H9 (cell line): ENCODE results near the gene UTP25. TPM values are rescaled to one million over a fixed set of nuclear protein-coding genes. Genes with fewer than 3 reads are reported as not detected.

Source experiments
- DNase-seq: peaks from one replicate; pipeline ENCODE4 v3.0.0-alpha.2; 2017
- H2AFZ ChIP-seq: one replicate; pipeline ENCODE4 v1.6.1; 2013; ENCODE audit warnings: mild to moderate bottlenecking, low read length, control low read depth, moderate library complexity
- H2AK5ac ChIP-seq: 2 replicates; pipeline ENCODE4 v1.6.1; 2013; ENCODE audit warnings: low read length, control low read depth, mixed read lengths; ENCODE audit not compliant: insufficient read length
- H2BK120ac ChIP-seq: one replicate; pipeline ENCODE4 v1.6.1; 2013; ENCODE audit warnings: low read depth, mild to moderate bottlenecking, low read length, control low read depth, inconsistent platforms; ENCODE audit not compliant: poor library complexity, severe bottlenecking
- H2BK12ac ChIP-seq: 2 replicates; pipeline ENCODE4 v1.6.1; 2013; ENCODE audit warnings: low read length, control low read depth, mixed read lengths, low read depth; ENCODE audit not compliant: insufficient read length
- H2BK15ac ChIP-seq: 2 replicates; pipeline ENCODE4 v1.6.1; 2013; ENCODE audit warnings: low read depth, low read length, control low read depth
- H2BK20ac ChIP-seq: one replicate; pipeline ENCODE4 v1.6.1; 2013; ENCODE audit warnings: low read depth, mild to moderate bottlenecking, low read length, control low read depth, inconsistent platforms; ENCODE audit not compliant: poor library complexity, severe bottlenecking
- H2BK5ac ChIP-seq: 2 replicates; pipeline ENCODE4 v1.6.1; 2013; ENCODE audit warnings: low read length, control low read depth, mixed read lengths; ENCODE audit not compliant: insufficient read length
- H3K14ac ChIP-seq: 2 replicates; pipeline ENCODE4 v1.6.1; 2013; ENCODE audit warnings: low read length, control low read depth; ENCODE audit not compliant: insufficient read depth
- H3K18ac ChIP-seq: 2 replicates; pipeline ENCODE4 v1.6.1; 2013; ENCODE audit warnings: low read depth, mild to moderate bottlenecking, mixed read lengths, low read length, control low read depth; ENCODE audit not compliant: insufficient read length
- H3K23ac ChIP-seq: 2 replicates; pipeline ENCODE4 v1.6.1; 2013; ENCODE audit warnings: low read length, control low read depth, mixed read lengths, low read depth; ENCODE audit not compliant: insufficient read length
- H3K23me2 ChIP-seq: 2 replicates; pipeline ENCODE4 v1.6.1; 2013; ENCODE audit warnings: low read depth, mild to moderate bottlenecking, mixed read lengths, low read length, control low read depth; ENCODE audit not compliant: insufficient read length, poor library complexity, severe bottlenecking
- H3K27ac ChIP-seq: 2 replicates; pipeline ENCODE4 v1.5.1; 2013; ENCODE audit warnings: low read length, control low read depth, mixed read lengths, low read depth; ENCODE audit not compliant: insufficient read length
- H3K27me3 ChIP-seq: 2 replicates; pipeline ENCODE4 v1.6.1; 2013; ENCODE audit warnings: low read length, control low read depth, inconsistent platforms; ENCODE audit not compliant: insufficient read depth
- H3K4ac ChIP-seq: 2 replicates; pipeline ENCODE4 v1.6.1; 2013; ENCODE audit warnings: low read depth, mild to moderate bottlenecking, control low read depth, inconsistent platforms, low read length, moderate library complexity
- H3K4me1 ChIP-seq: 2 replicates; pipeline ENCODE4 v1.6.1; 2013; ENCODE audit warnings: low read length, control low read depth, inconsistent platforms; ENCODE audit not compliant: insufficient read depth
- H3K4me2 ChIP-seq: 2 replicates; pipeline ENCODE4 v1.6.1; 2013; ENCODE audit warnings: low read length, control low read depth, mixed read lengths; ENCODE audit not compliant: insufficient read length, insufficient read depth
- H3K56ac ChIP-seq: 2 replicates; pipeline ENCODE4 v1.6.1; 2013; ENCODE audit warnings: low read depth, mild to moderate bottlenecking, mixed read lengths, low read length, control low read depth; ENCODE audit not compliant: insufficient read length
- H3K79me1 ChIP-seq: 2 replicates; pipeline ENCODE4 v1.6.1; 2013; ENCODE audit warnings: low read depth, mild to moderate bottlenecking, moderate library complexity, low read length, control low read depth, inconsistent platforms; ENCODE audit not compliant: insufficient read depth, poor library complexity, severe bottlenecking
- H3K79me2 ChIP-seq: 2 replicates; pipeline ENCODE4 v1.6.1; 2013; ENCODE audit warnings: low read length, control low read depth, inconsistent platforms; ENCODE audit not compliant: insufficient read depth
- H3K9ac ChIP-seq: 2 replicates; pipeline ENCODE4 v1.6.1; 2013; ENCODE audit warnings: low read length, control low read depth, mixed read lengths; ENCODE audit not compliant: insufficient read length; ENCODE audit errors: extremely low read depth
- H3K9me3 ChIP-seq: one replicate; pipeline ENCODE4 v1.6.1; 2013; ENCODE audit warnings: low read depth, low read length, inconsistent platforms; ENCODE audit not compliant: control insufficient read depth
- H3T11ph ChIP-seq: one replicate; pipeline ENCODE4 v1.6.1; 2013; ENCODE audit warnings: mild to moderate bottlenecking, low read length, control low read depth, inconsistent platforms
- H4K20me1 ChIP-seq: one replicate; pipeline ENCODE4 v1.6.1; 2013; ENCODE audit not compliant: control insufficient read depth, insufficient read length, insufficient read depth
- H4K5ac ChIP-seq: 2 replicates; pipeline ENCODE4 v1.6.1; 2013; ENCODE audit warnings: low read depth, mild to moderate bottlenecking, mixed read lengths, low read length, control low read depth; ENCODE audit not compliant: insufficient read length
- H4K8ac ChIP-seq: replicated peaks from 2 replicates; pipeline ENCODE4 v1.6.1; 2013; ENCODE audit warnings: low read length, control low read depth, mixed read lengths, low read depth; ENCODE audit not compliant: insufficient read length
- H4K91ac ChIP-seq: 2 replicates; pipeline ENCODE4 v1.6.1; 2013; ENCODE audit warnings: low read depth, mild to moderate bottlenecking, moderate library complexity, mixed read lengths, low read length, control low read depth; ENCODE audit not compliant: insufficient read length
- H3K27ac Mint-ChIP-seq, 3 experiments: 2 replicates in 2 of 3; 3 replicates in 1 of 3; pipeline ENCODE4 v1.8.0; 2020 to 2021; ENCODE audit warnings: mixed read lengths in 3 of 3, mild to moderate bottlenecking in 1 of 3, moderate library complexity in 1 of 3
- H3K27me3 Mint-ChIP-seq: 2 replicates; pipeline ENCODE4 v1.8.0; 2021; ENCODE audit warnings: low read depth, mild to moderate bottlenecking, moderate library complexity, mixed read lengths
- H3K36me3 Mint-ChIP-seq, 3 experiments: 2 replicates in 2 of 3; 3 replicates in 1 of 3; pipeline ENCODE4 v1.8.0; 2020 to 2021; ENCODE audit warnings: low read depth in 3 of 3, mixed read lengths in 3 of 3; ENCODE audit not compliant: insufficient read depth in 1 of 3
- H3K4me1 Mint-ChIP-seq, 2 experiments: 2 replicates each; pipeline ENCODE4 v1.8.0; 2020; ENCODE audit warnings: mixed read lengths in 2 of 2
- H3K4me3 Mint-ChIP-seq, 2 experiments: 2 replicates in 1 of 2; 3 replicates in 1 of 2; pipeline ENCODE4 v1.8.0; 2020 to 2021; ENCODE audit warnings: mild to moderate bottlenecking in 2 of 2, mixed read lengths in 2 of 2, moderate library complexity in 1 of 2
- H3K9me3 Mint-ChIP-seq, 2 experiments: 2 replicates in 1 of 2; 3 replicates in 1 of 2; pipeline ENCODE4 v1.8.0; 2020; ENCODE audit warnings: mild to moderate bottlenecking in 2 of 2, mixed read lengths in 2 of 2, moderate library complexity in 1 of 2
- WGBS: extraction: QIAGEN DNeasy Blood & Tissue Kit; methylation state at CpG from one replicate; pipeline ENCODE4 v1.1.7; 2013; ENCODE audit warnings: missing lambda C conversion rate, low lambda C conversion rate, mixed read lengths; ENCODE audit not compliant: insufficient read length; ENCODE audit errors: extremely low coverage; 5-methylcytosine and 5-hydroxymethylcytosine counted together
- total RNA-seq: library from RNA; stranded (reverse); gene quantifications from 2 replicates; pipeline ENCODE4 v1.2.1, GENCODE V29; 2021
- TF ChIP-seq, protein P1 (sequence below): fragments of 200-600 bp; sonication (generic); conservative IDR thresholded peaks from 3 replicates; pipeline ENCODE4 v1.8.0; 2021; ENCODE audit warnings: antibody characterized with exemption, mild to moderate bottlenecking

The UTP25 gene
- total RNA-seq, 1 experiment from 2014 or later = 12.9 TPM

- peaks cover 17 to 46% (median 28%) of the 10 kb centered on the region in 3 experiments; a peak in 6 of 7 replicates for H3K36me3 Mint-ChIP-seq
- no peaks in the 10 kb centered on the region for H3K79me2 ChIP-seq
- no peaks in the 10 kb centered on the region for H4K20me1 ChIP-seq
- no peak overlapping the region for H2BK120ac ChIP-seq
- no peak overlapping the region for H2AK5ac ChIP-seq
- no peaks in the 10 kb centered on the region for H3K27me3 ChIP-seq
- H3K79me1 ChIP-seq = no peaks in the 10 kb centered on the region
- no peak overlapping the region for H3K4me2 ChIP-seq
- no peak overlapping the region for H3K56ac ChIP-seq
- H2BK5ac ChIP-seq = no peak overlapping the region
- no peak overlapping the region for H3T11ph ChIP-seq
- H3K9me3 ChIP-seq = no peaks in the 10 kb centered on the region
- H3K27ac ChIP-seq = no peak overlapping the region
- H4K5ac ChIP-seq = no peak overlapping the region
- H4K8ac ChIP-seq = no peak overlapping the region
- no peak overlapping the region for H2BK12ac ChIP-seq
- H3K23ac ChIP-seq = no peak overlapping the region
- H2BK20ac ChIP-seq = no peak overlapping the region
- no peak for DNase-seq
- no peak overlapping the region for H3K9ac ChIP-seq
- no peaks in the 10 kb centered on the region for H3K23me2 ChIP-seq
- H3K4me1 Mint-ChIP-seq = no peaks in the 10 kb centered on the region
- H4K91ac ChIP-seq = no peak overlapping the region
- WGBS = no CpG with 5 or more reads among the region's 3 CpGs
- no peak overlapping the region for H3K4ac ChIP-seq
- H3K4me3 Mint-ChIP-seq = no peak overlapping the region
- no peaks in the 10 kb centered on the region for H3K27me3 Mint-ChIP-seq
- H3K4me1 ChIP-seq = no peaks in the 10 kb centered on the region
- TF ChIP-seq, protein P1, sequence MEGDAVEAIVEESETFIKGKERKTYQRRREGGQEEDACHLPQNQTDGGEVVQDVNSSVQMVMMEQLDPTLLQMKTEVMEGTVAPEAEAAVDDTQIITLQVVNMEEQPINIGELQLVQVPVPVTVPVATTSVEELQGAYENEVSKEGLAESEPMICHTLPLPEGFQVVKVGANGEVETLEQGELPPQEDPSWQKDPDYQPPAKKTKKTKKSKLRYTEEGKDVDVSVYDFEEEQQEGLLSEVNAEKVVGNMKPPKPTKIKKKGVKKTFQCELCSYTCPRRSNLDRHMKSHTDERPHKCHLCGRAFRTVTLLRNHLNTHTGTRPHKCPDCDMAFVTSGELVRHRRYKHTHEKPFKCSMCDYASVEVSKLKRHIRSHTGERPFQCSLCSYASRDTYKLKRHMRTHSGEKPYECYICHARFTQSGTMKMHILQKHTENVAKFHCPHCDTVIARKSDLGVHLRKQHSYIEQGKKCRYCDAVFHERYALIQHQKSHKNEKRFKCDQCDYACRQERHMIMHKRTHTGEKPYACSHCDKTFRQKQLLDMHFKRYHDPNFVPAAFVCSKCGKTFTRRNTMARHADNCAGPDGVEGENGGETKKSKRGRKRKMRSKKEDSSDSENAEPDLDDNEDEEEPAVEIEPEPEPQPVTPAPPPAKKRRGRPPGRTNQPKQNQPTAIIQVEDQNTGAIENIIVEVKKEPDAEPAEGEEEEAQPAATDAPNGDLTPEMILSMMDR = no peak
- no peak overlapping the region for H3K18ac ChIP-seq
- no peak overlapping the region for H3K27ac Mint-ChIP-seq
- H3K14ac ChIP-seq = no peak overlapping the region
- no peaks in the 10 kb centered on the region for H3K9me3 Mint-ChIP-seq
- H2BK15ac ChIP-seq = no peak overlapping the region
- H2AFZ ChIP-seq = no peak overlapping the region
Measured at GRCh38 chr1:209854196-209854595, 26.4 kb downstream of the UTP25 start.
